CD14-positive monocyte (primary cell): ENCODE data around the gene TBXAS1. TPM values are rescaled to one million over a fixed set of nuclear protein-coding genes. Genes with fewer than 3 reads are reported as not detected.

Experiments used
- DNase-seq, 3 donors: peaks; one replicate each; pipeline ENCODE4 v3.0.0-alpha.2; 2011 to 2022
- H2AFZ ChIP-seq: 2 replicates; pipeline ENCODE4 v1.6.0; 2012; ENCODE audit warnings: mild to moderate bottlenecking, low read depth, low read length, inconsistent platforms; ENCODE audit not compliant: insufficient read depth, poor library complexity, severe bottlenecking
- H3K27ac ChIP-seq, 2 donors: 1 replicate in 1 of 2; 2 replicates in 1 of 2; pipeline ENCODE4 v1.5.1; 2012 to 2013; ENCODE audit warnings: low read length in 2 of 2, control low read depth in 1 of 2, inconsistent platforms in 1 of 2, low read depth in 1 of 2, mild to moderate bottlenecking in 1 of 2
- H3K27me3 ChIP-seq, 2 donors: one replicate each; pipeline versions ENCODE4 v1.6.0 to v1.6.1; 2011 to 2013; ENCODE audit warnings: low read length in 2 of 2; ENCODE audit not compliant: control insufficient read depth in 2 of 2, insufficient read depth in 2 of 2
- H3K36me3 ChIP-seq, 2 donors: replicated peaks in 1 of 2; 1 replicate in 1 of 2; 2 replicates in 1 of 2; pipeline versions ENCODE4 v1.5.1 to v1.6.1; 2012 to 2013; ENCODE audit warnings: low read length in 2 of 2, control low read depth in 1 of 2, inconsistent platforms in 1 of 2, mild to moderate bottlenecking in 1 of 2; ENCODE audit not compliant: insufficient read depth in 2 of 2, control insufficient read depth in 1 of 2
- H3K4me1 ChIP-seq, 2 donors: 1 replicate in 1 of 2; 2 replicates in 1 of 2; pipeline versions ENCODE4 v1.5.1 to v1.6.1; 2012 to 2013; ENCODE audit warnings: low read length in 2 of 2, control low read depth in 1 of 2, inconsistent platforms in 1 of 2, mild to moderate bottlenecking in 1 of 2, moderate library complexity in 1 of 2; ENCODE audit not compliant: insufficient read depth in 2 of 2, control insufficient read depth in 1 of 2
- H3K4me2 ChIP-seq: replicated peaks from 2 replicates; pipeline ENCODE3; 2012; ENCODE audit warnings: low read length, moderate library complexity, mild to moderate bottlenecking; ENCODE audit not compliant: poor library complexity, severe bottlenecking; ENCODE audit errors: extremely low read depth
- H3K4me3 ChIP-seq, 3 experiments: fragments of 200-600 bp in 1 of 3; sonication (generic) in 1 of 3; replicated peaks in 1 of 3; 1 replicate in 2 of 3; 2 replicates in 1 of 3; pipeline ENCODE4 v1.5.1; 2011 to 2013; ENCODE audit warnings: low read length in 3 of 3, mild to moderate bottlenecking in 3 of 3, control low read depth in 2 of 3, low read depth in 2 of 3, inconsistent platforms in 1 of 3, moderate library complexity in 1 of 3
- H3K79me2 ChIP-seq: 2 replicates; pipeline ENCODE4 v1.6.0; 2012; ENCODE audit warnings: mild to moderate bottlenecking, control low read depth, inconsistent platforms, low read length, moderate library complexity; ENCODE audit not compliant: insufficient read depth
- H3K9ac ChIP-seq: 2 replicates; pipeline ENCODE4 v1.6.0; 2017; ENCODE audit warnings: low read length, mild to moderate bottlenecking; ENCODE audit not compliant: insufficient read depth, poor library complexity, severe bottlenecking
- H3K9me3 ChIP-seq, 2 donors: replicated peaks in 1 of 2; 1 replicate in 1 of 2; 2 replicates in 1 of 2; pipeline versions ENCODE4 v1.5.1 to v1.6.1; 2012 to 2013; ENCODE audit warnings: low read length in 2 of 2, control low read depth in 1 of 2; ENCODE audit not compliant: control insufficient read depth in 1 of 2, insufficient read depth in 1 of 2
- H4K20me1 ChIP-seq: 2 replicates; pipeline ENCODE4 v1.6.0; 2012; ENCODE audit warnings: mild to moderate bottlenecking, low read length, control low read depth, moderate library complexity; ENCODE audit not compliant: insufficient read depth
- H3K27ac Mint-ChIP-seq, 7 donors: one replicate each; pipeline ENCODE4 v1.8.0; 2020; ENCODE audit warnings: mild to moderate bottlenecking in 7 of 7, mixed read lengths in 7 of 7, moderate library complexity in 6 of 7, inconsistent platforms in 2 of 7
- H3K27me3 Mint-ChIP-seq, 3 donors: one replicate each; pipeline ENCODE4 v1.8.0; 2021 to 2022; ENCODE audit warnings: low read depth in 3 of 3, mild to moderate bottlenecking in 3 of 3, mixed read lengths in 3 of 3, moderate library complexity in 3 of 3, inconsistent platforms in 1 of 3
- H3K36me3 Mint-ChIP-seq, 2 donors: one replicate each; pipeline ENCODE4 v1.8.0; 2020; ENCODE audit warnings: mixed read lengths in 2 of 2, inconsistent platforms in 1 of 2, mild to moderate bottlenecking in 1 of 2
- H3K4me1 Mint-ChIP-seq: one replicate; pipeline ENCODE4 v1.8.0; 2020; ENCODE audit warnings: mild to moderate bottlenecking, mixed read lengths
- H3K4me3 Mint-ChIP-seq, 2 donors: one replicate each; pipeline ENCODE4 v1.8.0; 2020; ENCODE audit warnings: mild to moderate bottlenecking in 2 of 2, mixed read lengths in 2 of 2, moderate library complexity in 1 of 2
- H3K9me3 Mint-ChIP-seq, 7 donors: one replicate each; pipeline ENCODE4 v1.8.0; 2020 to 2022; ENCODE audit warnings: mixed read lengths in 7 of 7, mild to moderate bottlenecking in 6 of 7, moderate library complexity in 6 of 7, inconsistent platforms in 2 of 7
- CTCF ChIP-seq: fragments of 200-600 bp; IDR thresholded peaks from one replicate; pipeline ENCODE4 v1.8.0; 2022; ENCODE audit warnings: antibody characterized with exemption, mild to moderate bottlenecking
- WGBS: methylation state at CpG from one replicate; pipeline ENCODE4 v1.1.5; 2013; ENCODE audit warnings: missing lambda C conversion rate; ENCODE audit not compliant: insufficient coverage; 5-methylcytosine and 5-hydroxymethylcytosine counted together
- intact Hi-C, 2 donors: fragments of 100-400 bp; cut with micrococcal nuclease; formaldehyde crosslinking; loops; one replicate each; pipeline versions ENCODE4 v1.15.0 to v1.15.1; 2023
- polyA plus RNA-seq, 3 donors: library from polyadenylated mRNA; depleted of rRNA in 1 of 3; unstranded in 2 of 3; stranded (reverse) in 1 of 3; fragments of 300-500 nt in 2 of 3; fragments of >200 nt in 1 of 3; fragmentation: Illumina TruSeq in 2 of 3; gene quantifications; 1 replicate in 2 of 3; 2 replicates in 1 of 3; pipeline ENCODE4 v1.2.3, GENCODE V29; 2012 to 2021

Gene TBXAS1
- polyA plus RNA-seq, 3 donors, result 289 to 335 (median 298) TPM

DNA sequence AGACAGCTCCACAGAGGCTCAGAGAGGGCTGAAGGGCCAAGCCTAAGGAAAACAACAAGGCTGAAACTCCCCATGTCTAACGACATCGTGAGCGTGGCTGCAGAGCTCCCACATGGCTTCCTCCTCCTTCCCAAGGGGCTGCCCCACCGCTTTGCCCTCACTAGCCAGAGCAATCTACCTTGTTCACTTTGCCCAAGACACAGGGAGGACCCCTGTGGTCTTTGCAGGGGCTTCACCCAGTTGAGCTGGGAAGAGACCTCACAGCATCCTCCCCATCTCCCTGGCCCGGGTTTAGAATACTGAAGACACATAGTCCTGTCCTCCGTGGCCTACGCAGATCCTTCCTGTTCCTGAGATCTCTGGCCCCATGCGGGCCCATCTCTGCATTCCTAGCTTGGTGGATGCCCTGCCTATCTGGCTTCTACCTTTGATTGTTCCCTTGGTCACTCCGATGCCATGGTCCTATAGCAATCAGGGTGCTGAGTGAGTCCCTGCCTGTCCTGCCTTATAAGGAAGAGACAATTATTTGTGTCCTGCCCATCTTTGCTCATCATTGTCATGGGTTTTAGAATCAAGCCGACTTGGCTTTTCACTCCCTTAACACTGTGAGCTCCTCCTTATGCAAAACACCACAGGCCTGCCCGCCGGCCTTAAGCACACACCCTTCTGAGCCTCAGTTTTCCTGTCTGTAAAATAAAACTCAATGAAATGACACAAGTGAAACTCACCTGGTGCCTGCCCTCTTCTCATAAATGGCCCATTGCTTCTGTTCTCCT lies 160.5 kb downstream of the TBXAS1 start:
- peaks cover 55 to 80% of the 10 kb centered on the region in 2 donors for H3K36me3 ChIP-seq
- H3K9me3 Mint-ChIP-seq, result peaks cover 0 to 2% (median 0%) of the 10 kb centered on the region in 7 donors
- peaks cover 53 to 81% of the 10 kb centered on the region in 2 donors for H3K36me3 Mint-ChIP-seq
- H2AFZ ChIP-seq, result no peak overlapping the region
- no peaks in the 10 kb centered on the region for H3K27me3 Mint-ChIP-seq
- 89% methylated on average over 11 of the region's 12 CpGs for WGBS
- no peak for DNase-seq
- intact Hi-C loops, result no loop called here
- H3K27me3 ChIP-seq, result no peaks in the 10 kb centered on the region
- no peak overlapping the region for H3K27ac ChIP-seq
- H3K4me3 Mint-ChIP-seq, result no peak overlapping the region
- no peak overlapping the region for H3K27ac Mint-ChIP-seq
- peaks cover 8 to 11% of the 10 kb centered on the region in 2 donors for H3K4me1 ChIP-seq
- H3K4me3 ChIP-seq, result no peak overlapping the region
- no peak overlapping the region for H3K9ac ChIP-seq
- no peaks in the 10 kb centered on the region for H3K9me3 ChIP-seq
- no peak for TF ChIP-seq CTCF
- H3K4me1 Mint-ChIP-seq, result peaks cover 21% of the 10 kb centered on the region
- H3K79me2 ChIP-seq, result no peaks in the 10 kb centered on the region
- peaks cover 99% of the 10 kb centered on the region for H4K20me1 ChIP-seq
- H3K4me2 ChIP-seq, result no peak overlapping the region

- TF ChIP-seq CTCF, result no peak
- H3K36me3 ChIP-seq, result peaks cover 54 to 80% of the 10 kb centered on the region in 2 donors
- Mint-ChIP-seq H3K36me3 (peaks cover 57 to 81% of the 10 kb centered on the region in 2 donors), H3K4me1 (peaks cover 21% of the 10 kb centered on the region), H3K27ac (peak overlapping the region in 1 of 7 donors; percentile 38), H3K27me3 (no peaks in the 10 kb centered on the region), H3K9me3 (peaks cover 0 to 2% (median 0%) of the 10 kb centered on the region in 7 donors), H3K4me3 (no peak overlapping the region)
- peaks cover 99% of the 10 kb centered on the region for H4K20me1 ChIP-seq
- H3K27me3 ChIP-seq, result no peaks in the 10 kb centered on the region
- no peak overlapping the region for H3K4me2 ChIP-seq
- H3K9ac ChIP-seq, result no peak overlapping the region
- WGBS, result 77% methylated on average over 10 of the region's 10 CpGs
- no peak overlapping the region for H3K27ac ChIP-seq
- no peak overlapping the region for H2AFZ ChIP-seq
- H3K9me3 ChIP-seq, result no peaks in the 10 kb centered on the region
- intact Hi-C loops, result no loop called here
- no peak for DNase-seq
- no peaks in the 10 kb centered on the region for H3K79me2 ChIP-seq
- H3K4me1 ChIP-seq, result peaks cover 8 to 11% of the 10 kb centered on the region in 2 donors
- no peak overlapping the region for H3K4me3 ChIP-seq
Measured at GRCh38 chr7:139990142-139990535, 161.1 kb downstream of the TBXAS1 start.
